Parathyroid adenoma (tissue), 2 donors: Measurements from ENCODE around the gene MFSD6.

Source experiments
- H2AFZ ChIP-seq: fragments of 300-600 bp; sonication (generic); one replicate; pipeline ENCODE4 v1.7.0; 2017; ENCODE audit warnings: antibody characterized with exemption, mild to moderate bottlenecking
- H3K27ac ChIP-seq: fragments of 300-600 bp; sonication (generic); one replicate; pipeline ENCODE4 v1.7.0; 2017
- H3K27me3 ChIP-seq: fragments of 300-600 bp; sonication (generic); one replicate; pipeline ENCODE4 v1.7.0; 2017; ENCODE audit warnings: low read length; ENCODE audit not compliant: control insufficient read depth, insufficient read depth
- H3K36me3 ChIP-seq: fragments of 300-600 bp; sonication (generic); one replicate; pipeline ENCODE4 v1.7.0; 2017; ENCODE audit warnings: low read length; ENCODE audit not compliant: control insufficient read depth, insufficient read depth
- H3K4me1 ChIP-seq: fragments of 300-600 bp; sonication (generic); one replicate; pipeline ENCODE4 v1.7.0; 2017; ENCODE audit warnings: control low read depth
- H3K4me2 ChIP-seq: fragments of 300-600 bp; sonication (generic); one replicate; pipeline ENCODE4 v1.7.0; 2017; ENCODE audit warnings: low read length
- H3K4me3 ChIP-seq: fragments of 300-600 bp; sonication (generic); one replicate; pipeline ENCODE4 v1.7.0; 2017; ENCODE audit warnings: low read depth, low read length
- H3K79me2 ChIP-seq: fragments of 300-600 bp; sonication (generic); one replicate; pipeline ENCODE4 v1.7.0; 2017; ENCODE audit warnings: control low read depth
- H3K9ac ChIP-seq: fragments of 300-600 bp; sonication (generic); one replicate; pipeline ENCODE4 v1.7.0; 2017; ENCODE audit warnings: mild to moderate bottlenecking
- H3K9me3 ChIP-seq: fragments of 300-600 bp; sonication (generic); one replicate; pipeline ENCODE4 v1.7.0; 2017; ENCODE audit warnings: low read length; ENCODE audit not compliant: control insufficient read depth
- CTCF ChIP-seq: fragments of 300-600 bp; sonication (generic); IDR thresholded peaks from one replicate; pipeline ENCODE4 v1.7.0; 2017; ENCODE audit warnings: antibody characterized with exemption, mild to moderate bottlenecking
- donor health status: primary hyperparathyroidism.

MFSD6 gene

GRCh38 chr2:190512539-190513095 is 104.5 kb downstream of the MFSD6 start:
- Histone ChIP-seq H3K9me3 (no peaks in the 10 kb centered on the region), H3K36me3 (no peaks in the 10 kb centered on the region), H3K79me2 (no peaks in the 10 kb centered on the region), H3K4me2 (no peak overlapping the region), H3K27ac (no peak overlapping the region), H3K4me1 (no peaks in the 10 kb centered on the region), H3K27me3 (no peaks in the 10 kb centered on the region), H3K9ac (no peak overlapping the region), H3K4me3 (no peak overlapping the region), H2AFZ (no peak overlapping the region)
- TF ChIP-seq CTCF, result no peak

- no peak for TF ChIP-seq CTCF
- no peaks in the 10 kb centered on the region for H3K27me3 ChIP-seq
- no peaks in the 10 kb centered on the region for H3K79me2 ChIP-seq
- H3K9ac ChIP-seq, result no peak overlapping the region
- no peak overlapping the region for H2AFZ ChIP-seq
- H3K9me3 ChIP-seq, result no peaks in the 10 kb centered on the region
- H3K4me3 ChIP-seq, result no peak overlapping the region
- no peak overlapping the region for H3K27ac ChIP-seq
- no peaks in the 10 kb centered on the region for H3K36me3 ChIP-seq
- H3K4me2 ChIP-seq, result no peak overlapping the region
- no peaks in the 10 kb centered on the region for H3K4me1 ChIP-seq
These were observed 105.7 kb downstream of the MFSD6 start for GRCh38 chr2:190513877-190514276.

- H3K79me2 ChIP-seq, result no peaks in the 10 kb centered on the region
- H2AFZ ChIP-seq, result no peak overlapping the region
- H3K27ac ChIP-seq, result no peak overlapping the region
- H3K9ac ChIP-seq, result no peak overlapping the region
- no peaks in the 10 kb centered on the region for H3K36me3 ChIP-seq
- H3K27me3 ChIP-seq, result no peaks in the 10 kb centered on the region
- H3K9me3 ChIP-seq, result no peaks in the 10 kb centered on the region
- no peak overlapping the region for H3K4me3 ChIP-seq
- no peak for TF ChIP-seq CTCF
- no peaks in the 10 kb centered on the region for H3K4me1 ChIP-seq
- H3K4me2 ChIP-seq, result no peak overlapping the region
These were observed 106.5 kb downstream of the MFSD6 start for GRCh38 chr2:190514676-190515075.

- Histone ChIP-seq H3K9me3 (no peaks in the 10 kb centered on the region), H3K4me1 (no peaks in the 10 kb centered on the region), H3K27ac (no peak overlapping the region), H2AFZ (no peak overlapping the region), H3K4me2 (no peak overlapping the region), H3K27me3 (no peaks in the 10 kb centered on the region), H3K4me3 (no peak overlapping the region), H3K79me2 (no peaks in the 10 kb centered on the region), H3K36me3 (no peaks in the 10 kb centered on the region), H3K9ac (no peak overlapping the region)
- no peak for TF ChIP-seq CTCF
These were observed 107.5 kb downstream of the MFSD6 start for GRCh38 chr2:190515687-190516086.

- Histone ChIP-seq H3K9ac (no peak overlapping the region), H3K79me2 (no peaks in the 10 kb centered on the region), H3K4me3 (no peak overlapping the region), H3K36me3 (no peaks in the 10 kb centered on the region), H3K27me3 (no peaks in the 10 kb centered on the region), H3K9me3 (no peaks in the 10 kb centered on the region), H3K4me2 (no peak overlapping the region), H2AFZ (no peak overlapping the region), H3K4me1 (no peaks in the 10 kb centered on the region), H3K27ac (no peak overlapping the region)
- no peak for TF ChIP-seq CTCF
These were observed 109.3 kb downstream of the MFSD6 start for GRCh38 chr2:190517468-190517867.
